Measurements from ENCODE around the gene MAX. TPM values are rescaled to one million over a fixed set of nuclear protein-coding genes. Genes with fewer than 3 reads are reported as not detected.

Gene MAX
- total and polyA plus RNA-seq, 2 experiments from 2014 or later, result 41.1 to 52.8 TPM

DNA sequence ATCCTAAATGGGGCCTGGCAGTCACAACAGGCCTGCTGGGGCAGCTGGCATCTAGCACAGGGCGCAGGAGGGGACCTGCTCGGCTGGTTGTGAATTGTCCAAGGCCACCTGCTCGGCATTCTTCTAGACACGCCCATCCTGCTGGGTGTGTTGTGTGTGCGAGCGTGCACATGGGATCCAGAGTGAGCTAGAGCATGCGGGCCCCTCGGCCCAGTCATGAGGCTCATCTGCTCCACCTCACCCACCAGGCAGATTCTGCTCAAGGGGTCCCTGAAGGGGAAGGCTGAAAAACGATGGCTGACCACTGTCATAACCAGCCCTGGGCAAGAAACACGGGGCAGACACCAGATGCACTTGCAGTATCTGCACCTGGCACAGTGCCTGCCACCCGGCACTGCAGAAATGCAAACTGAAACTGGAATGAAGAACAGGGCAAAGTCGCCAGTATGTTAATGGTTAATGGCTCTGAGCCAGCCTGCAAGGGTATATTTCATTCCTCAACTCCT is 31.8 kb downstream of the MAX start:
- 32 to 34% methylated on average over 12 of the region's 12 CpGs for WGBS, 2 experiments (ENCODE audit: low coverage in 1 of 2, low lambda C conversion rate in 2 of 2, missing lambda C conversion rate in 2 of 2)
- Histone ChIP-seq H3K9me2 (ENCODE audit: insufficient read depth) (no peaks in the 10 kb centered on the region), H3K9ac (no peak overlapping the region), H3K4me3 (no peak overlapping the region), H3K79me2 (ENCODE audit: insufficient read depth) (peaks cover 12% of the 10 kb centered on the region), H3K4me1 (ENCODE audit: insufficient read depth) (no peaks in the 10 kb centered on the region), H3F3A (ENCODE audit: insufficient read depth) (no peaks in the 10 kb centered on the region), H2AFZ (no peak overlapping the region), H3K27ac (no peak overlapping the region), H3K9me3 (ENCODE audit: low read depth) (no peaks in the 10 kb centered on the region), H3K27me3 (replicated peaks; ENCODE audit: insufficient read depth) (no peaks in the 10 kb centered on the region), H4K20me1 (ENCODE audit: insufficient read depth) (no peaks in the 10 kb centered on the region), H3K4me2 (ENCODE audit: unreplicated experiment) (no peak overlapping the region), H3K36me3 (ENCODE audit: low read depth) (peaks cover 10% of the 10 kb centered on the region)
- TF ChIP-seq EZH2 (IDR thresholded peaks at IDR 0.05; ENCODE audit: insufficient read depth, poor library complexity, severe bottlenecking), result no peak
- no peak for TF ChIP-seq EZH2phosphoT487 (IDR thresholded peaks at IDR 0.05; ENCODE audit: insufficient read depth, low read depth)
- peak; percentile 31 for DNase-seq
- in situ Hi-C loops (cut with MboI), result no loop called here

DNA sequence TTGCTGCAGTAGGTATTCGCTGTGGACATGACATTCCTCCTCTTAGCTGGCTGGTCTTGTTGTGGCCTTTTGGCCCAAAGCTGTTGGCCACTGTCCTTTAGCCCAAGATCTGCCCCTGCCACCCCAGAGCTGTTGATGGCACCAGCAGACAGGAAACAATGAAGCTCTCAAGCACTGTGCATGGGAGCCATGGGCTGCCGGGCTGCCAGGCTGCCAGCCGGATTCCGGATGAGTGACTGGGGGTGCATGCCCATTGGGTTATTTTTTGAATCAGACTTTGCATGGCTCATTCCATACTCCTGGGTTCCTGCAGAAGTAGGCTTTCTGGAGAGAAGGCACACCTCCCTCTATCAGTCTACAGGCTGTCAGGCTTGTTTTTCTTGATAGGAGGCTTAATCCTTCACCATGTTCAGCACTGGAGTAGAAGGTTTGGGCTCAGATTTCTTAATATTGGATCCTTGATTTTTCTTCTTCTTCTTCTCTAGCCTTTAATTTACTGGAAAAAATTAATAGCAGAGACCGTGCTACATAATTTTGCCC is 32.4 kb downstream of the MAX start:
- H2AFZ ChIP-seq, result no peak overlapping the region
- H3K79me2 ChIP-seq (ENCODE audit: insufficient read depth), result peaks cover 12% of the 10 kb centered on the region
- no peak for DNase-seq
- no peak overlapping the region for H3K9ac ChIP-seq
- no peak overlapping the region for H3K4me2 ChIP-seq (ENCODE audit: unreplicated experiment)
- H3K27ac ChIP-seq, result no peak overlapping the region
- peaks cover 4% of the 10 kb centered on the region for H3K36me3 ChIP-seq (ENCODE audit: low read depth)
- 81 to 85% methylated on average over 5 of the region's 5 CpGs for WGBS, 2 experiments (ENCODE audit: low coverage in 1 of 2, low lambda C conversion rate in 2 of 2, missing lambda C conversion rate in 2 of 2)
- H4K20me1 ChIP-seq (ENCODE audit: insufficient read depth), result no peaks in the 10 kb centered on the region
- in situ Hi-C loops (cut with MboI), result no loop called here
- no peak for TF ChIP-seq EZH2phosphoT487 (IDR thresholded peaks at IDR 0.05; ENCODE audit: insufficient read depth, low read depth)
- no peak for TF ChIP-seq EZH2 (IDR thresholded peaks at IDR 0.05; ENCODE audit: insufficient read depth, poor library complexity, severe bottlenecking)
- H3K27me3 ChIP-seq (replicated peaks; ENCODE audit: insufficient read depth), result no peaks in the 10 kb centered on the region
- H3K9me2 ChIP-seq (ENCODE audit: insufficient read depth), result no peaks in the 10 kb centered on the region
- no peaks in the 10 kb centered on the region for H3K9me3 ChIP-seq (ENCODE audit: low read depth)
- no peaks in the 10 kb centered on the region for H3K4me1 ChIP-seq (ENCODE audit: insufficient read depth)
- H3F3A ChIP-seq (ENCODE audit: insufficient read depth), result no peaks in the 10 kb centered on the region
- H3K4me3 ChIP-seq, result no peak overlapping the region

DNA sequence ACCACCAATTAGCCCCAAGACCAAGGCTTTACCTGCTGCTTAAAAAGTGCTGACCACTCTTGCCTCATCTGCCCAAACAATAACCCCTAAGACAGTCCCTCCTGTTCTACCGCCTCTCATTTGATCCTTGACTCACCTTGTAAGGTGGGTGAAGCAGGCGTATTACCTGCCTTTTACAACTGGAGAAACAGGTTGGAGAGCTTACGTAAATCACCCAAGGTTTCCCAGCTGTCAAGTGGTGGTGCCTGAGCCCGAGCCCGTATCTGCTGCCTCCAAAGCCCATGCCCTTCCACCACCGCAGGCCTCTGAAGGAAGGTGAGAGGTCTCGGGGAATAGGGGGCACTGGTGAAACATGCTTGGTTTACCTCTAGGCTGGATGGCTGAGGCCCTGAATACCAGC is 36.6 kb downstream of the MAX start:
- DNase-seq, result no peak
- Histone ChIP-seq H3K9ac (no peak overlapping the region), H3K79me2 (ENCODE audit: insufficient read depth) (no peaks in the 10 kb centered on the region), H3K9me3 (ENCODE audit: low read depth) (no peaks in the 10 kb centered on the region), H3K27me3 (replicated peaks; ENCODE audit: insufficient read depth) (no peaks in the 10 kb centered on the region), H3K4me1 (ENCODE audit: insufficient read depth) (no peaks in the 10 kb centered on the region), H2AFZ (no peak overlapping the region), H3K4me2 (ENCODE audit: unreplicated experiment) (no peak overlapping the region), H3K4me3 (no peak overlapping the region), H3K27ac (no peak overlapping the region), H4K20me1 (ENCODE audit: insufficient read depth) (no peaks in the 10 kb centered on the region), H3K36me3 (ENCODE audit: low read depth) (peaks cover 14% of the 10 kb centered on the region; the same call in 1 of the 2 replicates), H3F3A (ENCODE audit: insufficient read depth) (no peaks in the 10 kb centered on the region), H3K9me2 (ENCODE audit: insufficient read depth) (no peaks in the 10 kb centered on the region)
- TF ChIP-seq EZH2 (IDR thresholded peaks at IDR 0.05; ENCODE audit: insufficient read depth, poor library complexity, severe bottlenecking) (no peak), EZH2phosphoT487 (IDR thresholded peaks at IDR 0.05; ENCODE audit: insufficient read depth, low read depth) (no peak)
- WGBS, 2 experiments (ENCODE audit: low coverage in 1 of 2, low lambda C conversion rate in 2 of 2, missing lambda C conversion rate in 2 of 2), result 90 to 93% methylated on average over 7 of the region's 7 CpGs
- in situ Hi-C loops (cut with MboI), result no loop called here

DNA sequence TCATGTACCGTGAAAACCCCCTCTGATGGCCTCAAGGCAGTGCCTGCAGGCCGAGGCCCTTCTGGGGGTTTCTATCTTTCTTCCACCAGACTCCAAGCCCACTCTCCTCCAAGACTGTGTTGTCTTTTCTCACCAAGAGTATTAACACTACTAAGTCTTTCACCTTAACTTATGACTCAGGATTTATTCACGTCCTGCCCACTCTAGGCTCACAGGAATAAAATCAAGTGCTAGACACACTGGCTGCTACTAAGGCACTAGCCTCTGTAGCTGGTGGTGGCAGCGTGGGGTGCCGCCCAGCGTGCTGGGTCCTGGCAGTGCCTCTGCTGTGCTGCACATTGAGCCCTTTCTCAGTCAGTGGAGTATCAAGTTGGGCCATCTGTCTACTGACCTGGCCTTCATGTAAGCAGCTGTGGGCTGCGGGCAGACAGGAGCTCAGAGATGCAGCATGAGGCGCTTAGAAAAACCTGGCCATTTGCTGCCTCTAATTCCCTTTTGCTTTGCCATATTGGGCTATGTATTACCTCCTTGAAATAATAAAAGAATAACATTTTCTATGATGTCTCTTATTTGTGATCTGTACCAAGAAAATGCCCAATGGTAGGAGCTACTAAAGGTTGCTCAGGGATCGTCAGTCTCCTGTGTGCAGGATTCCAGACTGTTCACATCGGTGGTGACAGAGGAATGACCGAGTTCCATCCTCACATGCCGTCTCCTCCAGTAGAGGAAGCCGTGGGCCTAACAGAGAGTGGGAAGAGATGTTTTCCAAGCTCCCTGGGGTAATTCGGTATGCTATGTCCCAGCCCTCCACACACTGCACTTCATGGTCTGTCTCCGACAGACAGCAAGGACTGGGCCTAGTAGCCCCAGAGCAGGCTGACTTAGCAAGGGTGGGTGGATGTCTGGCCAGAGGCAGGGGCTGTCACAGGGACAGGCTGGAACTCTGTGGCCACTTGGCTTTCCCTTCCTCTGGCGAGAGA is 39.9 kb downstream of the MAX start:
- no peak overlapping the region for H3K4me2 ChIP-seq (ENCODE audit: unreplicated experiment)
- WGBS, 2 experiments (ENCODE audit: low coverage in 1 of 2, low lambda C conversion rate in 2 of 2, missing lambda C conversion rate in 2 of 2), result 87 to 90% methylated on average over 16 of the region's 16 CpGs
- in situ Hi-C loops (cut with MboI), result no loop called here
- H3K27ac ChIP-seq, result no peak overlapping the region
- no peaks in the 10 kb centered on the region for H3K9me2 ChIP-seq (ENCODE audit: insufficient read depth)
- peak; percentile 24 for DNase-seq
- H2AFZ ChIP-seq, result no peak overlapping the region
- TF ChIP-seq EZH2phosphoT487 (IDR thresholded peaks at IDR 0.05; ENCODE audit: insufficient read depth, low read depth) (no peak), EZH2 (IDR thresholded peaks at IDR 0.05; ENCODE audit: insufficient read depth, poor library complexity, severe bottlenecking) (no peak)
- no peaks in the 10 kb centered on the region for H3K9me3 ChIP-seq (ENCODE audit: low read depth)
- peaks cover 7% of the 10 kb centered on the region; the same call in 1 of the 2 replicates for H3F3A ChIP-seq (ENCODE audit: insufficient read depth)
- no peak overlapping the region for H3K4me3 ChIP-seq
- no peaks in the 10 kb centered on the region for H3K27me3 ChIP-seq (replicated peaks; ENCODE audit: insufficient read depth)
- H3K36me3 ChIP-seq (ENCODE audit: low read depth), result peaks cover 14% of the 10 kb centered on the region; the same call in 1 of the 2 replicates
- H4K20me1 ChIP-seq (ENCODE audit: insufficient read depth), result no peaks in the 10 kb centered on the region
- no peaks in the 10 kb centered on the region for H3K79me2 ChIP-seq (ENCODE audit: insufficient read depth)
- no peaks in the 10 kb centered on the region for H3K4me1 ChIP-seq (ENCODE audit: insufficient read depth)
- H3K9ac ChIP-seq, result no peak overlapping the region
